PFSK-1 (cell line): ENCODE data around the gene CASP7.

Source experiments
- POLR2AphosphoS5 ChIP-seq: IDR thresholded peaks from 2 replicates; pipeline ENCODE4 v1.6.1; 2012; ENCODE audit warnings: low read depth, mild to moderate bottlenecking, control low read depth, low read length, moderate library complexity
- REST ChIP-seq, 2 experiments: IDR thresholded peaks; 2 replicates each; pipeline versions ENCODE4 v1.6.1 to v1.8.0; 2011 to 2012; ENCODE audit warnings: low read depth in 2 of 2, low read length in 2 of 2, control low read depth in 1 of 2, inconsistent platforms in 1 of 2, mild to moderate bottlenecking in 1 of 2, moderate library complexity in 1 of 2; ENCODE audit not compliant: insufficient read depth in 1 of 2
- SIN3A ChIP-seq: IDR thresholded peaks from 2 replicates; pipeline ENCODE4 v1.6.1; 2012; ENCODE audit warnings: mild to moderate bottlenecking, low read length, moderate library complexity, borderline replicate concordance; ENCODE audit not compliant: insufficient read depth
- TAF1 ChIP-seq: IDR thresholded peaks from 2 replicates; pipeline ENCODE4 v1.6.1; 2012; ENCODE audit warnings: low read length, control low read depth, borderline replicate concordance; ENCODE audit not compliant: insufficient read depth

GRCh38 chr10:113708640-113709039 is 28.9 kb downstream of the CASP7 start:
- no peak for TF ChIP-seq POLR2AphosphoS5
- no peak for TF ChIP-seq REST (IDR thresholded peaks at IDR 0.05; ENCODE audit: insufficient read depth in 1 of 2, low read depth in 2 of 2, low read length in 2 of 2)
- TF ChIP-seq SIN3A = no peak
- TF ChIP-seq TAF1 = no peak
